T-helper 17 cell (primary cell): ENCODE results near the gene CCDC8. TPM values are rescaled to one million over a fixed set of nuclear protein-coding genes. Genes with fewer than 3 reads are reported as not detected.
"Not testable (repeated sequence)": the region's sequence is repeated elsewhere in the genome, so short reads cannot be mapped to it uniquely, and the experiment has no call there.

Experiments used
- ATAC-seq: fragments of 150-1000 bp; cut with Tn5 transposase; 2 replicates; pipeline ENCODE4 v1.10.0; 2021; ENCODE audit warnings: mild to moderate bottlenecking, moderate library complexity
- DNase-seq, 3 donors: peaks; one replicate each; pipeline versions ENCODE4 v3.0.0 to v3.0.0-alpha.2; 2020 to 2021
- H3K9me3 ChIP-seq: one replicate; pipeline ENCODE4 v1.7.0; 2013; ENCODE audit warnings: low read length, mild to moderate bottlenecking; ENCODE audit not compliant: control insufficient read depth, poor library complexity, severe bottlenecking
- H3K27ac Mint-ChIP-seq: one replicate; pipeline ENCODE4 v1.8.0; 2022; ENCODE audit warnings: mild to moderate bottlenecking, moderate library complexity, mixed read lengths
- H3K27me3 Mint-ChIP-seq: one replicate; pipeline ENCODE4 v1.8.0; 2022; ENCODE audit warnings: mixed read lengths
- H3K36me3 Mint-ChIP-seq: one replicate; pipeline ENCODE4 v1.8.0; 2022; ENCODE audit warnings: low read depth, mixed read lengths
- H3K4me1 Mint-ChIP-seq: one replicate; pipeline ENCODE4 v1.8.0; 2022; ENCODE audit warnings: mild to moderate bottlenecking, mixed read lengths
- H3K4me3 Mint-ChIP-seq: one replicate; pipeline ENCODE4 v1.8.0; 2022; ENCODE audit warnings: mild to moderate bottlenecking, moderate library complexity, mixed read lengths
- total RNA-seq, 4 donors: library from RNA in 2 of 4; stranded (reverse) in 2 of 4; gene quantifications; one replicate each; pipeline ENCODE4 v1.2.3 and lab custom pipeline; 2022 to 2026

Gene CCDC8
- total RNA-seq, 2 donors from 2014 or later: not detected

DNA sequence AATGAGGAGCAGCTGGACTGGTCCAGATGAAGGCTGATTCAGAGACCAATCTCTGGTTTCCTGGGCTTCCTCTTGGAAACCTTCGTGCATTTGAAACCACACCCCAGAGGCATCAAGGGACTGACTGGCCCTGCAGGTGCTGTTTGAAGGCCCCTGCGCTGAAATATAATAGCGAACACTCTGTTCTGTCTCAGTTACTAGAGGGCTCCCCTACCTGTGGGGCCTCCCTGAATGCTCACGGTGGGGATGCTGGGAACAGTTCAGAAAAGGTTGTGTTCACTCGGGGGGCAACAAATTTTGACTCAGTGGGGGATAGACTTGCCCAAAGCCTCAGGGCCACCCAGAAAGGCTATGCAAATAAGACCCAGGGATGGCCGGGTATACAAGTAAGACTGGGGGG, 6.4 kb downstream of the CCDC8 start:
- peaks cover 22% of the 10 kb centered on the region for H3K4me1 Mint-ChIP-seq

DNA sequence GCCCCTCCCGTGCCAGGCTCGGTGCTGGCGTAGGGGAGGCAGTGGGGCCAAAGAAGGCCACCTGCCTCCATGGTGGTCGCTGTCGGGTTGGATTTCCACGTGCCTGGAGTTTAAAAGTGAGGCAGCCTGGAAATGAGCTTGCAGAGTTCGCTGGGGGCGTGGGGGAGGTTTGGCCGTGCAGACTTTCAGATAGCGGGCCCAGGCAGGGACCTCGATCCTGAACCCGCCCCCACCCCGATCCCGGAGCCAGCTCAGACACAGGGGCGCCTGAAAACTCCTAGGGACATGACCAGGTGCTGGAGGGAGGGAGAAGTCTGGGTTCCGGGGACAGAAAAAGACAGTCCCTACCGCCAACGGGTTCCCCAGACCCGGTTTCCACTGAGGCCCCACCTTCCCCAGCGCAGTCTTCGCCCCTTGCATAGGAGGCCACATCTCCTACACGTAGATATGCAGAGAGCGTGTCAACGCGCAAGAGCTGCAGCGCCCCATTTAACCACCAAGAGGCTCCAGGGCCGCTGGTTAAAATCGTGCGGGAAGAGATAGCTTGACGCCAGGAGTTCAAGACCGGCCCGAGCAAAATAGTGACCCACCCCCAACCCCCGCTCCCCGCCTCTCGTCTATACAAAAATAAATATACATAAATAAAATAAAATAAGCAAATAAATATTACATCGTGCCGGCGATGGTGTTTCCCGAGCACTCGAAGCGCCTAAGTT, 8.5 kb downstream of the CCDC8 start:
- peak overlapping the region; percentile 82 for H3K4me3 Mint-ChIP-seq
- no peak for ATAC-seq
- peaks cover 61% of the 10 kb centered on the region for H3K27me3 Mint-ChIP-seq
- H3K36me3 Mint-ChIP-seq: peaks cover 15% of the 10 kb centered on the region
- peaks cover 22% of the 10 kb centered on the region for H3K4me1 Mint-ChIP-seq
- H3K27ac Mint-ChIP-seq: no peak overlapping the region
- no peak for DNase-seq
- H3K9me3 ChIP-seq: no peaks in the 10 kb centered on the region

More for the DNA sequence above, 6.4 kb downstream of the CCDC8 start:
- Mint-ChIP-seq H3K36me3 (peaks cover 11% of the 10 kb centered on the region), H3K27ac (no peak overlapping the region), H3K4me3 (no peak overlapping the region), H3K27me3 (peaks cover 70% of the 10 kb centered on the region)
- no peaks in the 10 kb centered on the region for H3K9me3 ChIP-seq
- ATAC-seq (no peak), DNase-seq (no peak)

DNA sequence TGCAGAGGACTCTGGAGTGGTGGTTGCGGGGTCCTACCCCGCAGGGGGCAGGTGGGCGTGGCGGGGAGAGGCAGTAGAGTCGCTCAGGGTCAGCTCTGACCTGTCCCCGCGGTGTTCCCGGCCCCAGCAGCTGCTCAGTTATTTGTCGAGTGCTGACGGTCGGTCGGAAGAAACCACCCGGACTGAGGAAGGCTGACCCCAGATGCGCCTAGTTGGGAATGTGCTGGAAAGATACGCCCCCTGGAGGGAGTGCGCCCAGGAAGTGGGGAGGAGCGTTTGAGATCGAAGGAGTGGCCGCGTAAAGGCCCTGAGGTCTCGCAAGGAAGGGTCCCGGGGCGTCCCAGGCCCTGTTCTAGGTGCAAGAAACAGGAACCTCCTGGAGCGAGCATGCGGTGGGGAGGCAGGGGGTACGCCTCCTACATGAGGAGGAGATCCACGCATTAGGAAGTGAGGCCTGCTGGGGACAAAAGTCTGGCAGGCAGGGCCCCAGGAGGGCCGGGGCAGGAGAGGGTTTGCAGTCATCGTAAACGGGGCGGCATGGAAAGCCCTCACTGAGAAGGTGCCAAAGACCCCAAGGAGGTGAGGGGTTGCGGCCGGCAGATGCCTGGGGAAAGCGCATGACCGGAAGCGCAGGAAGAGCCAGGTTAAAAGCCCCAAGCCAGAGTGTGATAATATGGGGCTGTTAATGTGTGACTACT, 9.2 kb downstream of the CCDC8 start:
- H3K27me3 Mint-ChIP-seq: peaks cover 60% of the 10 kb centered on the region
- peak overlapping the region; percentile 82 for H3K4me3 Mint-ChIP-seq
- H3K4me1 Mint-ChIP-seq: peaks cover 22% of the 10 kb centered on the region
- no peak overlapping the region for H3K27ac Mint-ChIP-seq
- ATAC-seq (no peak), DNase-seq (no peak)
- H3K36me3 Mint-ChIP-seq: peaks cover 15% of the 10 kb centered on the region
- no peaks in the 10 kb centered on the region for H3K9me3 ChIP-seq

DNA sequence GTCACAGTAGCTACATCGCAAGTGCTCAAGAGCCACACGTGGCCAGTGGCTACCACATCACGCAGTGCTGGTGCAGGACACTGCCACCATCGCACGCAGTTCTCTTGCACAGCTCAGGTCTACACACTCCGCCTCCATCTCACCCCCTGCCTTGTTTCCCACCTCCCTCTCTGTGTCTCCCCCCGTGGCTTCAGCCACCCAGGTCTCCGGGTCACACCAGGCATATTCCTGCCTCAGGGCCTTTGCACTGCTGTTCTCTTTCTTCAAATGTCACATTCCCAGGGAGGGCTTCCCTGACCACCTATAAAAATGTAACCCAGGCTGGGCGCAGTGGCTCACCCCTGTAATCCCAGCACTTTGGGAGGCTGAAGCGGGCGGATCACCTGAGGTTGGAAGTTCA, 10.6 kb downstream of the CCDC8 start:
- H3K27me3 Mint-ChIP-seq: peaks cover 48% of the 10 kb centered on the region
- no peak overlapping the region for H3K4me3 Mint-ChIP-seq
- DNase-seq: no peak
- ATAC-seq: no peak
- no peaks in the 10 kb centered on the region for H3K9me3 ChIP-seq
- peaks cover 7% of the 10 kb centered on the region for H3K36me3 Mint-ChIP-seq
- H3K27ac Mint-ChIP-seq: no peak overlapping the region
- H3K4me1 Mint-ChIP-seq: peaks cover 11% of the 10 kb centered on the region

DNA sequence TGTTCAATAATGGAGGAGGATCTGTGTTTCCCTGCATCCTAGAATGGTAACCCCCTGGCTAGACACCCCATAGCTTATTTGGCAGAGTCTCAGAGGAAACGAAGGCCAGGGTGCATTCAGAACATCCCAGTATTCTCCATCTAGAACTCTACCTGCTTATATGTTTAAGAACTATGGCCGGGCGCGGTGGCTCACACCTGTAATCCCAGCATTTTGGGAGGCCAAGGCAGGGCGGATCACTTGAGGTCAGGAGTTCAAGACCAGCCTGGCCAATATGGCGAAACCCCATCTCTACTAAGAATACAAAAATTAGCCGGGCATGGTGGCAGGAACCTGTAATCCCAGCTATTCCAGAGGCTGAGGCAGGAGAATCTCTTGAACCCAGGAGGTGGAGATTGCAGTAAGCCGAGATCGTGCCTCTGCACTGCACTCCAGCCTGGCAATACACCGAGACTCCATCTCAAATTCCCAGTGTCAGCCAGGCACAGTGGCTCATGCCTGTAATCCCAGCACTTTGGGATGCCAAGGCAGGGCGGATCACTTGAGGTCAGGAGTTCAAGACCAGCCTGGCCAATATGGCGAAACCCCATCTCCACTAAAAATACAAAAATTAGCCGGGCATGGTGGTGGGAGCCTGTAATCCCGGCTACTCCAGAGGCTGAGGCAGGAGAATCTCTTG, 15.4 kb downstream of the CCDC8 start:
- not testable (repeated sequence) for ATAC-seq, DNase-seq, H3K9me3 ChIP-seq, H3K27ac Mint-ChIP-seq, H3K4me3 Mint-ChIP-seq, H3K36me3 Mint-ChIP-seq, H3K4me1 Mint-ChIP-seq
- peaks cover 10% of the 10 kb centered on the region for H3K27me3 Mint-ChIP-seq

DNA sequence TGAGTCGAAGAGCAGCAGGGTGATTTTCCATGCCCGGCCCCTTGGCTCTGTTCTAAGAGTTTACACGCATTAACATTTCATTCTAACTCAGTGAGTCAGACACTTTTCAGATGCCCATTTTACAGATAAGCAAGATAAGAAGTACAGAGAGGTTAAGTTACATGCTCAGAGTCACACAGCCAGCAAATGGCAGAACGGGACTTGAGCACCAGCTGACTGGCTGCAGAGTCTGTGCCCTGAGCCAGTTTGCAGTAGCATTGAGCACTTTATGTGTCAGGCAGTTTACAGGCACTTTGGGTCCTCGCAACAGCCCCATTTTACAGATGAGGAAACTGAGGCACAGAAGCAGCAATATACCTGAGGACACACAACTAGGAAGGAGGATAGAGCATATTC, 19.0 kb downstream of the CCDC8 start:
- no peaks in the 10 kb centered on the region for H3K9me3 ChIP-seq
- ATAC-seq (no peak), DNase-seq (no peak)
- Mint-ChIP-seq H3K36me3 (peaks cover 8% of the 10 kb centered on the region), H3K4me3 (no peak overlapping the region), H3K27ac (peak overlapping the region; percentile 34), H3K27me3 (no peaks in the 10 kb centered on the region), H3K4me1 (peaks cover 4% of the 10 kb centered on the region)

DNA sequence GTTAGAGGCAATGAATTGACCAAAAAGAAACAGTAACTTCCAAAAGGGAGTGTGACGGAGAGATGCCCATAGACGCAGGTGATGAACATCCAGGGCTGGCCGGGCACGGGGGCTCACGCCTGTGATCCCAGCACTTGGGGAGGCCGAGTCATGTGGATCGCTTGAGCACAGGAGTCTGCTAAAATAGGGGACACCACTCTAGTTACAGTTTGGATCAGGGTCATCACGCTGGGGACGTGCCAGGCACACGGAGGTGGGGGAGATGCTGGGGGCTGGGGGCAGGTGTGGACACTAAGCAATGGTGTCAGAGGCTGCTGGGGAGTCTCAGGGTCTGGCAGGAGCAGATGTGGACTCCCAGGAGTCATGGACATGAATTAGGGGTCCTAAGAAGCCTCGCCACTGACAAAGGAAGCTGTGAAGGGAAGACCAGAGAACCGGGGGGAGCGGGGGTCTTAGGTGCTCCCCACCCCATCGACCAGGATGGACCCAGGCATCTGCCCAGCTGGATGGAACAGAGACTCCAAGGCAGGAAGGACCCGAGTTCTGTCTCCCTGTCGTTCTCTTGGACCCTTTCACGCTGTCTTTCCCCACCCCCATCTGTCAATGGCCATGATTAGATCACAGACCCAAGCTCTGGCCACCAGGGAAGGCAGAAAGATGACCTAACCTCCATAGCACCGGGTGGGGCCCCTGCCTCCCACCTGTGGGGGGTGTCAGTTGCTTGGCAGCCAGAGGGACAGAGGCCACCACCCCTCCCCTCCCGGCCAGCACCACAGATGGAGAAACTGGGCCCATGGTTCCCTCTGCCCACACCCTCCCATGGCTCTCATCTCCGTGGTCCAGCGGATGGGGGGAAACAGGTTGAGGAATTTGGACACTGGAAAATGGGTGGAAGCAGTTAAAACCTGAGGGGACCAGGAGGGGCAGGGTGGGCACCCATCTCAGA, 19.6 kb downstream of the CCDC8 start:
- Mint-ChIP-seq H3K27me3 (no peaks in the 10 kb centered on the region), H3K4me1 (peaks cover 4% of the 10 kb centered on the region), H3K36me3 (peaks cover 10% of the 10 kb centered on the region), H3K4me3 (no peak overlapping the region), H3K27ac (peak overlapping the region; percentile 34)
- DNase-seq (no peak), ATAC-seq (no peak)
- no peaks in the 10 kb centered on the region for H3K9me3 ChIP-seq

DNA sequence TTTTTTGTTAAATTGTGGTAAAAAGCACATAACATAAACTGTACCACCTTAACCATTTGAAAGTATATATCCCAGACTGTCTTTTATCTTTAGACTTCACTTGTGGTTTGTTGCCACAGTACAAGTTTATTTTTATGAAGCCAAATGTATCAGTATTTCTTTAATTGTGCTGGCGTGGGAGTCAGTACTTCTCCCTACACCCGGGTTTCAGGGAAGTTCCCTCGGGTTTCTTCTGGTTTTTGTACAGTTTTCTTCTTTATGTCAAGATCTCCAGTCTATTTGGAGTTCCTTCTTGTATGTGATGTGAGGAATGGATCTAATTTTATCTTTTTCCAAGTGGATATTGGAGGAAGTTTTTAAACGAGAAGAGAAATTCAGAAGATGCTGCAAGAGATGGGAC, 20.5 kb downstream of the CCDC8 start:
- DNase-seq (no peak), ATAC-seq (no peak)
- no peaks in the 10 kb centered on the region for H3K9me3 ChIP-seq
- H3K36me3 Mint-ChIP-seq: peaks cover 10% of the 10 kb centered on the region
- no peaks in the 10 kb centered on the region for H3K27me3 Mint-ChIP-seq
- H3K4me1 Mint-ChIP-seq: peaks cover 4% of the 10 kb centered on the region
- no peak overlapping the region for H3K4me3 Mint-ChIP-seq
- H3K27ac Mint-ChIP-seq: peak overlapping the region; percentile 11

DNA sequence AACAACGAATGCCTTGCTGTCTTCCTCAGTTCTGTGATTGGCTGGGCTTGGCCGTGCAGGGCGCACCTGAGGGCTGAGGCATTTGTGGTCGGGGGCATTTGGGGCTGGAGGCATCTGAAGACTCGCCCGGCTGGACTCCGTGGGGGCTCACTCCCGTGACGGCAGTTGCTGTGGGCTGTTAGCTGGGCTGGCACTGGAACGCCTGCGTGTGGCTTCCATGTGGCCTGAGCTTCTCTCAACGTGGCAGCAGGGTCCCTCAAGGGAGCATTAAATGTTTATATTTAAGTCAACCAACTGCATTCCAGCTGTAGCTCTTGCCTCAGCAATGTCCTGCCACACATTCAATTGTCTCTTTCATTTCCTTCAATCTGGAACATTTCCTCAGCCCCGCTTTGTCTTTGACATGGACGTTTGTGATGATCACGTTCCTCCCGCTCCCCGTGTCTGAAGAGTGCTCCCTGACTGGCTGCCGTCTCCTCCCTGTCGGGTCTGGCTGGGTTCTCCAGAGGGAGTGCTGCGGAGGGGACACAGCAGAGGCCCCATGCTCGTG, 21.0 kb downstream of the CCDC8 start:
- H3K9me3 ChIP-seq: no peaks in the 10 kb centered on the region
- Mint-ChIP-seq H3K4me3 (no peak overlapping the region), H3K4me1 (peaks cover 4% of the 10 kb centered on the region), H3K27me3 (no peaks in the 10 kb centered on the region), H3K36me3 (peaks cover 13% of the 10 kb centered on the region), H3K27ac (peak overlapping the region; percentile 11)
- DNase-seq: no peak
- ATAC-seq: no peak

DNA sequence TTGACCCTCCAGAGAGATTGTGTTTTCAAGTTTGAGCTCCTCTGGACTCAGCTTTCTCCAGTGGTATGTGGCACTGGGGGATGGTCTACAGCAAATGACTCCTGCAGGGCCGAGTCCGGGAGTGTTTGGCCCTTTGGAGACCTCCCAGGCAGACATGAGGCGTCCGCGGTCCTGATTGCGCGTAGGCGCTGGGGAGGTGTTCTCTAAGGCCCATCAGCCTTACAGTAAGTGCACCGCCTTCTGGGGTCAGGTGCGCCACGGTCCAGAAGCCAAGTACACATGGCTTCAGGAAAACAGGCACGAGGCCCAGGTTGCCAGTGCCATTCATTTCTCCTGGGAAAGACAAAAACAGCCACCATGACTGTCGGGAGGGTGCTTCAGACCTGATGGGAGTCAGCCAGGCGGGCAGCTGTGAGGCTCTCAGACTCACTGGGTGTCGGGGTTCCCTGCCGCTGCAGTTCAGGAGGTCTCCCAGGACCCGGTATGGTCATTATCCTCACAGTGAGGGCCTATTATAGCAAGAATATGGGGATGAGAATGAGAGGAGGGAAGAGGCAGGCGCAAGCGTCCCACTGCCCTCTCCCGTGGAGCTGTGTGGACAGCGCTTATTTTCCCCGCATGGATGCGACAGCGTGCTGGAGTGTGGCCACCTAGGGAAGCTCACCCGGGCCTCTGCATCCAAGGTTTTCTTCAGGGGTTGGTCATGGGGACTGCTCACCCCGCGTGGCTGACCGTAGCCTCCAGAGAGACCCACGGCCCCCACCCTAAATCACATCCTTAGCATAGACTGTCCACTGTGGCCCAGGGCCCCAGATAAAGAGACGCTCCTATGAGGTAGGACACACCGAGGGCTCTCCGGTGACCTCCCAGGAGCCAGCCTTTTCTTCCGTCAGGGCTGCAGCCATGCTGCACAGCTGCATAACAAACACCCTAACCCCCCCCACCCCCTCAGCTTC, 21.8 kb downstream of the CCDC8 start:
- H3K9me3 ChIP-seq: no peaks in the 10 kb centered on the region
- DNase-seq: no peak
- Mint-ChIP-seq H3K27ac (no peak overlapping the region), H3K27me3 (no peaks in the 10 kb centered on the region), H3K4me1 (peaks cover 4% of the 10 kb centered on the region), H3K4me3 (no peak overlapping the region), H3K36me3 (peaks cover 13% of the 10 kb centered on the region)
- no peak for ATAC-seq

DNA sequence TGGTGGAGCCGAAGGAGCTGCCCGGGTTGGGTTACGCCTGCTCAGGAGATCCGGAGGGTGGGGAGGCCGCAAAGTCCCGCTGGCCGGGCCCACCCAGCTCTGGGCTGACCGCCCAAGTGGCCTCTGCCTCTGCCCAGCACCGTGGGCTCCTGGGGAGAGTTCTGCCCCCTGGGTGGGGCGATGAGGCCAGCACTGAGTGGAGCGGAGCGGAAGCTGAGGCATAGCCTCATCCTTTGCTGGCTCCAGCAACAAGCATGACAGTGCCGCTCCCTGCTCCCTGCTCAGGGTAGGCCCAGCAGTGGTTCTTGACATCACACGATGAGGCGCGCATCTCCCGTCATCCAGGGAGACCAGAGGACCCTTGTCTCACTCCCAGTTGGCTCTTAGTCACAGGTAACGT, 22.5 kb downstream of the CCDC8 start:
- H3K4me3 Mint-ChIP-seq: no peak overlapping the region
- no peak for ATAC-seq
- H3K9me3 ChIP-seq: no peaks in the 10 kb centered on the region
- DNase-seq: no peak
- H3K36me3 Mint-ChIP-seq: peaks cover 13% of the 10 kb centered on the region
- H3K27ac Mint-ChIP-seq: no peak overlapping the region
- no peaks in the 10 kb centered on the region for H3K27me3 Mint-ChIP-seq
- H3K4me1 Mint-ChIP-seq: peaks cover 4% of the 10 kb centered on the region
